HUDEP-2 (cell line): ENCODE results near the gene PRSS21.

Experiments
- DNase-seq, 76 experiments: peaks; one replicate each; lab custom pipeline; 2025; ENCODE audit not compliant: unreplicated experiment in 76 of 76; lab: John Stamatoyannopoulos, UW

PRSS21 gene

GRCh38 chr16:2803545-2804195, 13.4 kb upstream of the PRSS21 start:
- no peak for DNase-seq

DNA sequence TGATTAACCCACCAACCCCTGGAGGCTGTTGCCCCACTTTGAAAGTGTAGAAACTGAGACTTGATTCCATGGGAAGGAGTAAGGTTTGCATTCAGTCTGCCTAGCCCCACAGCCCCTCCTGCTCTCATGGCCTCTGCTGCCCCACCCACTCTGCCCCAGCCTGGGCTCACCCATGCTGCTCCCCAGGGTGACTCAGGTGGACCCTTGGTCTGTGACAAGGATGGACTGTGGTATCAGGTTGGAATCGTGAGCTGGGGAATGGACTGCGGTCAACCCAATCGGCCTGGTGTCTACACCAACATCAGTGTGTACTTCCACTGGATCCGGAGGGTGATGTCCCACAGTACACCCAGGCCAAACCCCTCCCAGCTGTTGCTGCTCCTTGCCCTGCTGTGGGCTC, 12.3 kb upstream of the PRSS21 start:
- no peak for DNase-seq

GRCh38 chr16:2806286-2806685, 10.8 kb upstream of the PRSS21 start:
- no peak for DNase-seq

DNA sequence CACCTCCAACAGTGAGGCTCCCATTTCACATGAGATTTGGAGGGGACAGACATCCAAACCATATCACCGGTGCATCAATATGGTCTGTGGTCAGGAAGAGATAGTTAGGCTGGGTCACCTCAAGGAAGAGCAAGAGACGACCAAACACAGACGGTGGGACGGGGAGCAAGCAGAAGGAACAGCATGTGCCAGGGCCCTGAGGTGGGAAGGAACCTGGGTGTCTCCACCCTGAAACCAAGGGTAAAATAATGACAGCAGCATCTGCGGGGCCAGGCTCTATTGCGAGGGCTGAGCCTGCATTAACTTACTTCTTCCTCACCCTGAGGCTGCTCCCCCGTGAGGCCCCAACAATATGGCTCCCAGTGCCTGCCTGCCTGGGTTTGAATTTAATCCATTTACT, 8.9 kb upstream of the PRSS21 start:
- DNase-seq, result no peak

GRCh38 chr16:2809149-2809760, 7.8 kb upstream of the PRSS21 start:
- DNase-seq, result no peak

DNA sequence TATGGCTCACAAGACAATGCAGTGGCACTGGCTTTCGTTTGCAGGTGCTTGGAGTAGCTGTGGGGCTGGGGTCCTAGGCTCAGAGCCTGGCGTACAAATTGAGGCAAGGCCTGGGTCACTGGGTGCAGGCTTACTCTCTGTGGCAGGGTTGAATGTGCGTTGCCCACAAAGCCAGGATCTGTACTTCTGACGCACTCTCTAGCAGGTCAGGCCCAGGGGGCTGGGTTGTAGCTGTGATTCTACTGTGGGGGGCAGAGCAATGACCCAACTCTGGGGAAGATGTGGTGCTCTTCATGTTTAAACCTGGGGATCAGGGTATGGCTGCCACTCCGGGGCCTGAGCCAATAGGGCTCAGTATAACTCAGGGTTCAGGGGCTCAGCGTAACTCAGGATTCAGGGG, 6.4 kb upstream of the PRSS21 start:
- no peak for DNase-seq

DNA sequence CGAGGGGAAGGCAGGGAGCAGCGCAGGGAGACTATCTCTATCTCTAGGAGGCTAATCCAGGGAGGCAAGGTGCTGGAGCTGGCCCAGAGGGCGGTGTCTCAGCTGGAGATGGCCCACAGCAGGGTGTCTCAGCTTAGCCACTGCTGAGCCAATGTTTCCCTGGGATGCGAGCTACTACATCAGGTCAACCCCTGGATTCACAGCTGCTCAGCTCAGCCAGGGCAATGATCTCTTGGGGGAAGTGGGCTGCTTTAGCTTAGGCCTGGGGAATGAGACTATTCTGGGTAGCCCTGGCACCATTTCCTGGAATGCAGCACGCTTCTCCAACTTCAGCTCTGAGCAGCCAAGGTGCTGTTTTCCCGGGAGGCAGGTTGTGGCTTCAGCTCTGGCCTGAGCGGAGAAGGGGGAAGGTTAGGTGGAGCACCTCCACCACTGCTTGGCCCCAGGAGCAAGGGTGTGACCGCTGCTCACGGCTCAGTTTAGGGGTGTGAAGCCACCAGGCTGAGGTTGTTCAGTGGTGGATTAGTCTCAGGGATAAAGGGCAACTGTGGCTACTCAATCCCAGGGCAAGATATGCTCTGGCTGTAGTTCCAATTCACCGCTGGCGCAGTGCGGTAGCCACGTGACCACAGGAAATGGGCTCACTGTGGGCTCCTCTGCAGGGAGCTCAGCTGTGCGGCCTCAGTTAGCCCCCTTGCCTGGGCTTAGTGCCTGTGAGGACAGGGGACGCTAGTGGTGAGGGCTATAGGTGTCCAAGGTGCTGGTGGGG, 5.2 kb upstream of the PRSS21 start:
- DNase-seq, result no peak

DNA sequence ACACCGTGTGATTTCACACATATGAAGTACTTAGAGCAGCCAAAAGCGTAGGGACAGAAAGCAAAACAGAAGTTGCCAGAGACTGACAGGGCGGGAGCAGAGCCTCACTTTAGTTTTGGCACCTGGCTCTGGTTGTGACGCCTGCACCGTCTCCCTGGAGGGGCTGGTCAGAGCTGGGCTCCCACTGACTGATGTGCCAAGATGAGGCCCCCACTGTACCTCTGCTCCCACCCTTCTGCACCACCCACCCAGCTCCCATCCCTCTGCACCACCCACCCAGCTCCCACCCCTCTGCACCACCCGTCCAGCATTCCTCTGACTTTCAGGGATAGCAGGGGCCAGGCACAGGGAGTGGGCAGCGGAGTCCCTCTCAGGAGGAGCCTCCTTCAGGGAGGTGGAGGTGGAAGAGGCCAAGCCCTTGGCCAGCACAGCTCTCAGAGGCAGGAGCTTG, 3.2 kb upstream of the PRSS21 start:
- DNase-seq, result no peak

- DNase-seq, result no peak
These were observed 2.3 kb upstream of the PRSS21 start for GRCh38 chr16:2814551-2815298.

GRCh38 chr16:2815299-2815771, 1.7 kb upstream of the PRSS21 start:
- no peak for DNase-seq

- no peak for DNase-seq
These were observed 569 bp downstream of the PRSS21 start for GRCh38 chr16:2817340-2818271.

DNA sequence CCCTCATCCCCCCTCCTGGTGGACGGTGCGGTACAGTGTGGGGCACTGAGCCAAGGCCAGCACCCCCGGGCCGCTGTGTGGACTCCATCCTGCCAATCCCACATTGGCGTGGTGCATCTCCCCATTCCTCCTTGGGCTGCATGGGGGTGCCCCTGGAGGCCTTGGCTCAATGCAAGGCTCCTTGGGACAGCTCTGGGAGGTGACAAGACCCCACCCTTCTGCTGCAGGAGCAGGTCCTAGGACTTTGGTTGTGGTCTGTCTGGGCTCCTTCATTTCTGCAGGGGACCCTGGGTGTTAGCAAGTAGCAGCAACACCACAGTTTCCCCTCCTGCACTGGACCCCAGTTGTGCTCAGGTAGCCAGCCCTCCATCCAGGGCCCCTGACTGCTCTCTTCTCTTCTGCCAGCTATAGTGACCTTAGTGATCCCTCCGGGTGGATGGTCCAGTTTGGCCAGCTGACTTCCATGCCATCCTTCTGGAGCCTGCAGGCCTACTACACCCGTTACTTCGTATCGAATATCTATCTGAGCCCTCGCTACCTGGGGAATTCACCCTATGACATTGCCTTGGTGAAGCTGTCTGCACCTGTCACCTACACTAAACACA, 1.3 kb downstream of the PRSS21 start:
- DNase-seq, result no peak

DNA sequence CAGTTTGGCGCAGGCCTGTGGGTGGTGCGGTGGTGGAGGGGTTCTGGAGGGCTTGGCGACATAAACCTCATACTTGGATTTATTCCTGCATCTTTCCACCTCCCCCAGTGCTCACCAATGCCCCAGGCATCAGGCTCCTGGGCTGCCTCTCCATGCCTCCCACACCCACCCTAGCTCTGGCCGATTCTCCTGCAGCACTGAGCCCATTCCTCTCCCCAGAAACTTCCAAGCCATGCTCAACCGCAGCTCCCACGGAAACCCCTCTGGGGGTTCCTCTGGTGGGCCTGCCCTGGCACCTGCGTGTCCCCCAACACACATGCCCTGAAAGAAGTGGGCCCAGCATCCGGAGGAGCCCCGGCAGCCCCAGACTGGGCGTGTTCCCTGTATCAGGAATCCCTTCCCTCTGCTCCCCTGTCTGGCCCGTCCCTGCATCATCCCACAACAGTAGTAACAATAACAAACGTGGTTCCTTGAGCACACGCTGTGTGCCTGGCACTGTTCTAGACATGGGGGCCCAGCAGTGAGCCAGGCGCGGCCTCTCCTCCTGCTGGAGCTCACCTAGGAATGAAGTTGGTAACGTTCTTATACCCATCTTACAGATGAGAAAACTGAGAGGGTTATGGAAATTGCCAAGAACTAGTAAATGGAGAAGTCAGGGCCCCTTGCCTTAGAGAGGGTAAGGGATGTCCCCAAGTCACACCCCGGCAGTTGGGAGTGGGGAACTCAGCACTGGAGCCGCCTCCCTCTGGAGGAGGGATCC, 2.3 kb downstream of the PRSS21 start:
- DNase-seq, result no peak

DNA sequence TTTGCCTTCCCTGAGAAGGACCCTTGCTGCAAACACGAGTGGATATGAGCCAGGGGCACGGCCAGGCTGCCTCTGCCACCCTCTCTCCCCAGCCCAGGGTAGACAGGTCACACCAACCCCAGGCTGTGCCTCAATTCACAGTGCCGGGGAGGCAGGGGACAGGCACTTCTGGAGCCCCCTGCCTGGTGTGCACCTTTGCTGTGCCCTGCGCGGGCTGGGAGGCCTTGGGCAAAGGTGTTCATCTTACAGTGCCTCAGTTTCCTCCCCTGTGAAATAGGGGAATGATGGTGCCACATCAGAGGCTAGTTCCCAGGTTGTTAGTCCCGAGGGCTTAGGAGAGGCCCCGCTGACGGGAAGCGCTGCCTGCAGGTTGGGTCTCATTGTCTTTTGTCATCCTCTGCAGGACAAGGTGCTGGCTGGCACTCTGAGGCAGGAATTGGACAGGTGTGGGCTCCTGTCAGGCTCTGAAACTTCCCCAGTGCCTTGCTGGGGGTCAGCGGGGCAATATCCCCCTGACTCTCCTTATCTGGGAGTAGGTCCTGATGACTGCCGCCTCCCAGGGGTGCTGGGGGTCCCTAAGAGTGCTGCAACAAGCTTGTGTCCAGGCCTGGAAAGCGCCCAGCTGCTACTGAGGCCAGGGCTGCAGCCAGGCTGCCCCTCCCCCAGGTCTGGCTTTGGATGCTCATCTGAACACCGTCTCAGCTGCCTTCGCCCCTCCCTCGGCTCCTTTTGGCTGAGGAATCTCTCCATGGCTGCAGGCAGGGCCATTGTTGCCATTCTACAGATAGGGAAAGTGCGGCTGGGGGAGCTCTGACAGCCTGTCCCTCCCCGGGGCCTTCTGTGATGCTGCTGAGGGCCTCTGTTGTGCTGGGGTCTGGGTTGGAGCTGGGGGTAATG, 3.1 kb downstream of the PRSS21 start:
- no peak for DNase-seq

- no peak for DNase-seq
These were observed 3.9 kb downstream of the PRSS21 start for GRCh38 chr16:2820836-2821486.

GRCh38 chr16:2821487-2822157, 4.6 kb downstream of the PRSS21 start:
- DNase-seq, result no peak

DNA sequence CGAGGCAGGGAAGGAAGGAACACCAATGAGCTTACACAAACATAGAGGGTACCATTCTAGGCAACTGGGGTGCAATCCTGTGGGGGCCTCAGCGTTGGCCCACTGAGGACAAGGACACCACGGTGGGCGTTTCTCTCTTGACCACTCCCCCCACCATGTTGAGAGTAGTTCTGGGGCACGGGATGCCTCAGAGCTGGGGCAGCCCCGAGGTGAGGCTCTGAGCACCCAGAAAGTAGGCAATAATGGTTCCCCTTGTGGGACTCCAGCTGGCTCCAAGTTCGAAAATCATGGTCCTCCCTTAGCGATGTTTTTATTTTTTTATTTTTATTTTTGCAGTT, 5.1 kb downstream of the PRSS21 start:
- no peak for DNase-seq
